PFSK-1 (cell line): ENCODE data around the gene RILP.

Experiments used
- POLR2AphosphoS5 ChIP-seq: IDR thresholded peaks from 2 replicates; pipeline ENCODE4 v1.6.1; 2012; ENCODE audit warnings: low read depth, mild to moderate bottlenecking, control low read depth, low read length, moderate library complexity
- TAF1 ChIP-seq: IDR thresholded peaks from 2 replicates; pipeline ENCODE4 v1.6.1; 2012; ENCODE audit warnings: low read length, control low read depth, borderline replicate concordance; ENCODE audit not compliant: insufficient read depth
- TF ChIP-seq, protein P1 (sequence below), 2 experiments: IDR thresholded peaks; 2 replicates each; pipeline versions ENCODE4 v1.6.1 to v1.8.0; 2011 to 2012; ENCODE audit warnings: low read depth in 2 of 2, low read length in 2 of 2, control low read depth in 1 of 2, inconsistent platforms in 1 of 2, mild to moderate bottlenecking in 1 of 2, moderate library complexity in 1 of 2; ENCODE audit not compliant: insufficient read depth in 1 of 2

DNA sequence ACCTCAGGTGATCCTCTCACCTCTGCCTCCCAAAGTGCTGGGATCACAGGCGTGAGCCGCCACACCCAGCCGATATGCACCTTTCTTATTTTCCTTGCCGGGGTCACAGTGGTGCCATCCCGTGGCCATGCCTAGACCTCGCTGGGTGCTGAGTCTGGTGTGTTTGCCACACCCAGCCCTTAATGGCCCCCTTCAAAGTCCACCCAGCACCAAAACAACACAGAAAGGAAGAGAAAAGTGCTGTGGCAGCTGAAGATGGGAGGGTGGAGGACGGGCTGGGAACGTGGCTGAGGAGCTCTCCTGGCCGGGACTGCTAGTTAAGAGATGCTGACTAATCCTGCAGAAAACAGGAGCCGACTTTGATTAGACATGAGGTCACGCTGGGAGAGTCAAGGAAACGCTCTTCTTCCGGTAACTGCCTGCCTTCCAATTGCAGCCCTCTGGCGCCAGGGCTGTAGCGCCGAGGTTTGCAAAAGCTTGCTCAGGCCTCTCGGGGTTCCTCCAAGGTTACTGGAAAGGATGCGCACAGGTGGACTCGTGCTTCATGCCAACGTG, 32.0 kb downstream of the RILP start:
- TF ChIP-seq, protein P1, sequence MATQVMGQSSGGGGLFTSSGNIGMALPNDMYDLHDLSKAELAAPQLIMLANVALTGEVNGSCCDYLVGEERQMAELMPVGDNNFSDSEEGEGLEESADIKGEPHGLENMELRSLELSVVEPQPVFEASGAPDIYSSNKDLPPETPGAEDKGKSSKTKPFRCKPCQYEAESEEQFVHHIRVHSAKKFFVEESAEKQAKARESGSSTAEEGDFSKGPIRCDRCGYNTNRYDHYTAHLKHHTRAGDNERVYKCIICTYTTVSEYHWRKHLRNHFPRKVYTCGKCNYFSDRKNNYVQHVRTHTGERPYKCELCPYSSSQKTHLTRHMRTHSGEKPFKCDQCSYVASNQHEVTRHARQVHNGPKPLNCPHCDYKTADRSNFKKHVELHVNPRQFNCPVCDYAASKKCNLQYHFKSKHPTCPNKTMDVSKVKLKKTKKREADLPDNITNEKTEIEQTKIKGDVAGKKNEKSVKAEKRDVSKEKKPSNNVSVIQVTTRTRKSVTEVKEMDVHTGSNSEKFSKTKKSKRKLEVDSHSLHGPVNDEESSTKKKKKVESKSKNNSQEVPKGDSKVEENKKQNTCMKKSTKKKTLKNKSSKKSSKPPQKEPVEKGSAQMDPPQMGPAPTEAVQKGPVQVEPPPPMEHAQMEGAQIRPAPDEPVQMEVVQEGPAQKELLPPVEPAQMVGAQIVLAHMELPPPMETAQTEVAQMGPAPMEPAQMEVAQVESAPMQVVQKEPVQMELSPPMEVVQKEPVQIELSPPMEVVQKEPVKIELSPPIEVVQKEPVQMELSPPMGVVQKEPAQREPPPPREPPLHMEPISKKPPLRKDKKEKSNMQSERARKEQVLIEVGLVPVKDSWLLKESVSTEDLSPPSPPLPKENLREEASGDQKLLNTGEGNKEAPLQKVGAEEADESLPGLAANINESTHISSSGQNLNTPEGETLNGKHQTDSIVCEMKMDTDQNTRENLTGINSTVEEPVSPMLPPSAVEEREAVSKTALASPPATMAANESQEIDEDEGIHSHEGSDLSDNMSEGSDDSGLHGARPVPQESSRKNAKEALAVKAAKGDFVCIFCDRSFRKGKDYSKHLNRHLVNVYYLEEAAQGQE (IDR thresholded peaks at IDR 0.05; ENCODE audit: insufficient read depth in 1 of 2, low read depth in 2 of 2, low read length in 2 of 2) = no peak
- TF ChIP-seq TAF1 = no peak
- no peak for TF ChIP-seq POLR2AphosphoS5
